Spleen (tissue), 7 donors: ENCODE results near the gene PLOD1.

Experiments
- CTCF ChIP-seq, 11 experiments: fragments of 200-600 bp in 7 of 11; fragments of 450-650 bp in 4 of 11; sonication (generic) in 4 of 11; IDR thresholded peaks in 8 of 11; conservative IDR thresholded peaks in 3 of 11; 1 replicate in 7 of 11; 2 replicates in 4 of 11; pipeline versions ENCODE4 v1.4.0 to v1.8.0; 2016 to 2021; ENCODE audit warnings: antibody characterized with exemption in 11 of 11, inconsistent platforms in 4 of 11, mild to moderate bottlenecking in 1 of 11
- POLR2A ChIP-seq, 3 donors: fragments of 450-650 bp; IDR thresholded peaks; one replicate each; pipeline ENCODE4 v1.5.1; 2017; ENCODE audit warnings: antibody characterized with exemption in 3 of 3, mild to moderate bottlenecking in 1 of 3
- donor health status: DM: no; HTN: no; CAD: no; lungs with moderate emphysema.
- donor health status: DM: no; HTN: no; CAD: no.
- donor health status: DM: no; HTN: no; CAD: no.

GRCh38 chr1:12006167-12006921, 71.8 kb downstream of the PLOD1 start:
- TF ChIP-seq POLR2A (IDR thresholded peaks at IDR 0.05) = no peak
- no peak for TF ChIP-seq CTCF (IDR thresholded peaks at IDR 0.05 in 8 of 11, conservative IDR thresholded peaks at IDR 0.05 in 3 of 11)
